OCI-M1 (cell line): Measurements from ENCODE around the gene OR51G2.

ENCODE experiments used
- DNase-seq: peaks from one replicate; lab custom pipeline; 2025; lab: John Stamatoyannopoulos, UW

The OR51G2 gene

GRCh38 chr11:4863876-4864275, 55.3 kb downstream of the OR51G2 start:
- no peak for DNase-seq
